GM21367 (cell line): ENCODE data around the gene TRAM1L1.

Experiments used
- ATAC-seq: cut with Tn5 transposase; IDR thresholded peaks from one replicate; pipeline ENCODE4 v1.9.1; 2021; ENCODE audit not compliant: unreplicated experiment

Gene TRAM1L1

DNA sequence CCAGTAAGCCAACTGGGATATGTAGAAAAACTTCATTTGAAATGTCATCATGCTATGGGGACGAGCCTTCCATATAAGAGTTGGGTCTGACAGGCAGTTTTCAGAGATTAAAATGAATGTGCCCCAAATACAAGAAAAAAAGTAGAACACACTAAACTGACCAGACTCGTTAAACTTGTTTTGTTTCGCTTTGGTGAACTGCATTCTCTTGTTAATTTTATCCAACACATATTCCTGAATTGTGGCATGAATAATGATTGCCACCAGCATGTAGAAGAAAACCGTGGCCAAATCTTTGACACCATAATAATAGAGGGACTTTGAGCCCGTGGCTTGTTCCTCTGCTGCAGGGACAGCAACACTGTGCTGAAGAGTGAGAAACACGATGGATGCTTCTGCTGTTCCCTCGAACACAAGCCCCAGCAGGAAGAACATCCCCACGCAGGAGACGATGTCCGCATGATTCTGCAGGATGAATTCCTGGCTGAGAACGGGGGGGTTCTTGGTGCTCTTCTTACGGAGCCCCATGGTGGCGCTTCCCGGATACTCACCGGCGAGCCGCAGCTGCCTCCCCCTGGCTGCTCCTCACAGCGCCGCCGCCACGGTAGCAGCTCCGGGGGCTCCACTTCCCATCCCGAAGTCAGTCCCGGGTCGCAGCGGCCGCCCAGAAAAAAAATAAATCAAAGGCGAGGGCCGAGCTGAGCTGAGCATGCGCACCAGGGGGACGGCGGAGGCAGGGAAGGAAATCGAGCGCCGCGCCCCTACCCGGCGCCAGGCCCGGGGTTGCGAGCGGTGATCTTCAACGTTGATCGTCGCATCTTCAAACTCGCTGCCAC, at the start of gene TRAM1L1:
TRAM1L1 (minus strand) TSS at position 711 of the 836 bp plus-strand sequence; CDS start at position 528, 183 bp downstream.
- ATAC-seq = no peak

DNA sequence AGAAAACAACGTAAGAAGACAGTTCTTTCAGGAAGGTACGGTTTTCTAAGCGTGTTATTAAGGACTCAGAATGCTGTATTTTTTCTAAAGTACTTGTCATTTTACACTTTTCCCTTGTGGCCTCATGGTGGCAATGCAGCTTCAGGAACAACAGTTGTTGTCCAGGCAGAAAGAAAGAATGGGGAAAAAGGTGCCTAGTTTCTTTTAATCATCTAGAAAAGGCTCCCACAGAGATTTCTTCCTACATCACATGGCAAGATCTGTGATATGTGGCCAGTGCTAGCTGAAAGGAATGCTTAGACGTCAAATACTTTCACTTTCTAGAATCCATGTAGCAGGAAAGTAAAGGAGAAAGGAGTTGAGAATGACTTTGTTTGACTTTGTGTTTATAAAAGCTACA, 49.0 kb upstream of the TRAM1L1 start:
- peak; percentile 81 for ATAC-seq

DNA sequence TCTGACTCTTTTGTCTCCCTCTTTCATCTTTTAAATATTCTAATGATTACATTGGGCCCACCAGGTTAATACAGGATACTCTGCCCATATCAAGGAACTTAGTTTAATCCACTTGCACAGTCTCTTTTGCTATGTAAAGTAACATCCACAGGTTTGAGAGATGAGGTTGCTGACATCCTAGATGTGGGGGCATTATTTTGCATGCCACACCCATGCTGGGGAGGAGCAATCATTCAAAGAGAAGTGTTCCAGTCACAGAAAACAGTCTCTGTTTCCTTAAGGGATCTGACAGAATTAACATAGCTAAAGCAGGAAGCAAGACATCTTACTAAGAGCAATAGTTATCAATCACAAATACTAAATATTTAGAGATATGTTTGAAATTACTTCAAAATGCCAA, 11.5 kb upstream of the TRAM1L1 start:
- no peak for ATAC-seq

DNA sequence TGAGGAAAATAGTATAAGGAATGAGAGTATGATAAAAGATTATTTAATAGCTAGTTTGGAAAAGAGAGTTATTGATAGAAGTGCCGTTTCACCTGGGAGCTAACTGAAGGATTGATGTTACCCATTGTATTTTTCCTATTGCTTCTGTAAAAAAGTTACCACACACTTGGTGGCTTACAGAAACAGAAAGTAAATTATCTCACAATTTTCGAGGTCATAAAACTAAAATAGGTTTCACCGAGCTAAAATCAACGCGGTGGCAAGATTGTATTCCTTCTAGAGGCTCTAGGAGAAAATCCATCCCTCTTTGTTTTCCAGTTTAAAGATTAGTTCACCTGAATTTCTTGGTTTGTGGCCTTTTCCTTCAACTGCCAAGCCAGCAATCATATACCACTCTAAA, 11.1 kb upstream of the TRAM1L1 start:
- no peak for ATAC-seq

DNA sequence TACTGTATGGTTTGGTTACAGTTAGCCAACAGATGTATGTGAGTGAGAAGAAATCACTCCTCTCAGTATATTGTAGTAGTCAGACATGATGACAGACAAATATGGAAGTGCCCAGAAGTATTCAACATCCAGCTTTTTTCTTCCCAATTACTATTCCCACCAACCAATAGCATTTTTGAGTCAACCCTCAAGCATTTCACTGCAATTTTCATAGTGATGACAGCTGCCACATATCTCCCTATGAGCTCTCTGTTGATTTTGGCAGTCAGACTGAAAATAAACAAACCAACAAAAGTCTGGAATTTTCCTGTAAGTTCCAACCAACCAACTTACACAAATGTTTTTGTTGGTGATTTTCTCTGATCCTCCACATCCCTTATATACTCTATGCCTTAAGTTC, 8.2 kb upstream of the TRAM1L1 start:
- no peak for ATAC-seq

DNA sequence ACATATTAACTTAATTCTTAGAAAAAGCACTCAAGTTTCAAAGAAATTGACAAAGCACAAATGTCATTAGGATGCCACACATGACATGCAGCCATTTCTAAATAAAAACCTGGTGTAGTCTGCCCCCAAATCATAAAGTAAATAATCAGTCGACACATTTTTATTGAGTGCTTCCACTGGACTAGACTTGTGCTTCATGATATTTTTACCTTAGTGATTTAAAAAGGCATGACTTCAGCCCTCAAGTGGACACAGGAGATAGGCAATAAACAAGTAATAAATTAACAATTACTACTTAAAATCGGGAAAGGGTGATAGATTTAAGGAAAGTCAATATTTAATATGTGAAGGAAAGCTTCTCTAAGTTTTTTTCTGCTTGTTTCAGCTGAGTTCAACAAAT, 7.6 kb downstream of the TRAM1L1 start:
- no peak for ATAC-seq

DNA sequence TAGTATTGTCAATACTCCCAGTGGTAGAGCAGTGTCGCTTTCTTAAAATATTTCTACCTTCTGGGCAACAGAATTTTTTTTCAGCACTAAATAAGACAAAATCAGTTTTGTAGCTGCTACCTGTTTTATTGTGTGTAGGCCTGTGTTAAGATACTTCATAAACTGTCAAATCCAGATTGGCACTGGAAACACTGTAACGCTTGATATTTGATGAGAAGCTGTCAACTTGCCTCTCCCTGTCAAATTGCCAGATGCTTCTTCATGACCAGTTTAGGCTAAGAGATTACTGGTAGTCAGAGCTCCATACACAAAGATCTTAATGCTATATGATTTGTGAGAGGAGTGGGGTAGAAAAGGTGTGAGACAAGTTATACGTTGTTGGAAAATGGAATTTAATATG, 17.3 kb downstream of the TRAM1L1 start:
- ATAC-seq = no peak

DNA sequence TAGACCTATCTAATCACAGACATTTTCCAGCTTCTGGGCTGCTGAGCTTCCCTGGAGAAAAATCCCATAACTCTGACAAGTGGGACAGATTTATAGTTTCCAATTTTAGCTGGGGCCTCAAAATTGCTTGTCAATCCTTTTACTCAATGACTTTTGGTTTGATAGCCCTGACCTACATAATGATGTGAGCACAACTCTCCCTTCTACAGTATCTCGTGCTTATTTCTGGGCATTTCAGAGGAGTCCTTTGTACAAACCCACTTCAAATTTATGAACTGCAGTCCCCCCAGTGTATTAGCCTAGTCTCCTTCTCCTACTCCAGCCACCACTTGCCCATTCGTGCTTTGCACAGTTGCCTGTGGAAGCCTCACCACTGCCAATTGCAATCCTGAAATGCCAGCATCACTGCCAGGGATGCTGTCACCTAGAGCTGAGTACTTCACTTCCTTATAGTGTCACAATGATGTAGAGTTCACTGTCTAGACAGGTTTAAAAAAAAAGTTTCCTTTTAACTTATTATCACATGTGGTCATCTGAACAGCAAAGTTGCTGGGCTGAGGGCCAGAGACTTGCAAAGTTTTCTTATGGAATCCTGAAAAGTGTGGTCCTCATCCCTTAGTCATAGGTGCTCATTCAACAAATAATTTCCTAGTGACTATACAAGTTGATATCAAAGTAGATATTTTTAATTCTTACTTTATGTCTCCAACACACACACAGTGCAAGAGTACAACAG, 21.2 kb downstream of the TRAM1L1 start:
- ATAC-seq = no peak

DNA sequence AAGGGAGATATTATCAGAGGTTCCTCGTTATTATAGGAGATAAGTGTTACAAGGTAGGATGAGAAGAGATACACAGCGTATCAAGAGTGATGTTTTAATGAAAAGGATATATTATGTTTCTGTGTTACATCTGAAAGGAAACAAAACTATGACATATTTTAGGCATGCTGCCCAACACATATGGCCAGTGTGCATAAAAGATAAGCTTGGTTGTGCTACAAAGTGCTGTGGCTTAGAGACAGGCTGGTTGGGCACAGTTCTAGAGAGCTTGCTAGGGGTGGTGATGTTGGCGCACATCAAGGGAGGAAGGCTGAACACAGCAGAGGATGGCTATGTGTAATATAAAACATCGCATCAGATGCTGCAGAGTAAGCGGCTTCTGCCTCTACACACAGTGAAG, 42.4 kb downstream of the TRAM1L1 start:
- no peak for ATAC-seq
